GM23338 (cell line): Measurements from ENCODE around the gene SLC25A30. TPM values are rescaled to one million over a fixed set of nuclear protein-coding genes. Genes with fewer than 3 reads are reported as not detected.

ENCODE experiments used
- ATAC-seq: fragments of 200-7000 bp; cut with Tn5 transposase; 3 replicates; pipeline ENCODE4 v1.9.1; 2020
- DNase-seq: peaks from one replicate; pipeline ENCODE4 v3.0.0-alpha.2; 2015; ENCODE audit warnings: low spot score
- H2AFZ ChIP-seq: fragments of 200-600 bp; sonication (generic); 2 replicates; pipeline ENCODE4 v1.8.0; 2016; ENCODE audit warnings: antibody characterized with exemption, mild to moderate bottlenecking, moderate library complexity
- H3F3A ChIP-seq: fragments of 200-600 bp; sonication (generic); replicated peaks from 2 replicates; pipeline ENCODE4 v1.8.0; 2017; ENCODE audit warnings: antibody characterized with exemption, mixed run types, low read depth
- H3K27ac ChIP-seq: fragments of 200-600 bp; sonication (generic); 2 replicates; pipeline ENCODE4 v1.6.1; 2016; ENCODE audit warnings: low read depth
- H3K27me3 ChIP-seq: fragments of 200-600 bp; sonication (generic); 2 replicates; pipeline ENCODE4 v1.8.0; 2016; ENCODE audit warnings: mild to moderate bottlenecking, mixed run types, moderate library complexity; ENCODE audit not compliant: insufficient read depth
- H3K36me3 ChIP-seq: fragments of 200-600 bp; sonication (generic); 2 replicates; pipeline ENCODE4 v1.8.0; 2016; ENCODE audit warnings: mild to moderate bottlenecking; ENCODE audit not compliant: insufficient read depth
- H3K4me1 ChIP-seq: fragments of 200-600 bp; sonication (generic); 2 replicates; pipeline ENCODE4 v1.8.0; 2016; ENCODE audit warnings: mild to moderate bottlenecking, moderate library complexity; ENCODE audit not compliant: insufficient read depth
- H3K4me2 ChIP-seq: fragments of 200-600 bp; sonication (generic); 2 replicates; pipeline ENCODE4 v1.7.1; 2017; ENCODE audit warnings: mixed run types
- H3K4me3 ChIP-seq: fragments of 200-600 bp; sonication (generic); 2 replicates; pipeline ENCODE4 v1.6.1; 2016; ENCODE audit warnings: mixed run types
- H3K79me2 ChIP-seq: fragments of 200-600 bp; sonication (generic); replicated peaks from 2 replicates; pipeline ENCODE4 v1.8.0; 2017; ENCODE audit warnings: mild to moderate bottlenecking; ENCODE audit not compliant: insufficient read depth
- H3K9me2 ChIP-seq: fragments of 200-600 bp; sonication (generic); 2 replicates; pipeline ENCODE4 v1.8.0; 2017; ENCODE audit not compliant: insufficient read depth
- H4K20me1 ChIP-seq: fragments of 200-600 bp; sonication (generic); replicated peaks from 2 replicates; pipeline ENCODE4 v1.8.0; 2017; ENCODE audit warnings: mild to moderate bottlenecking; ENCODE audit not compliant: insufficient read depth
- H3K27ac Mint-ChIP-seq: 2 replicates; pipeline ENCODE4 v1.8.0; 2020; ENCODE audit warnings: inconsistent platforms, mild to moderate bottlenecking, moderate library complexity, mixed read lengths
- H3K27me3 Mint-ChIP-seq: 3 replicates; pipeline ENCODE4 v1.8.0; 2022; ENCODE audit warnings: low read depth, mild to moderate bottlenecking, moderate library complexity, mixed read lengths, inconsistent platforms; ENCODE audit not compliant: insufficient read depth, poor library complexity
- H3K36me3 Mint-ChIP-seq: 3 replicates; pipeline ENCODE4 v1.8.0; 2021; ENCODE audit warnings: low read depth, mild to moderate bottlenecking, inconsistent platforms, moderate library complexity, mixed read lengths
- H3K4me1 Mint-ChIP-seq: 3 replicates; pipeline ENCODE4 v1.8.0; 2020; ENCODE audit warnings: mild to moderate bottlenecking, inconsistent platforms, mixed read lengths
- H3K4me3 Mint-ChIP-seq: 3 replicates; pipeline ENCODE4 v1.8.0; 2021; ENCODE audit warnings: moderate library complexity, mild to moderate bottlenecking, inconsistent platforms, mixed read lengths
- H3K9me3 Mint-ChIP-seq: 3 replicates; pipeline ENCODE4 v1.8.0; 2020; ENCODE audit warnings: moderate library complexity, mild to moderate bottlenecking, inconsistent platforms, mixed read lengths
- CREB1 ChIP-seq: fragments of 250-450 bp; sonication (Bioruptor Pico); IDR thresholded peaks from 2 replicates; pipeline ENCODE4 v1.5.0; 2020; ENCODE audit warnings: low read depth, mild to moderate bottlenecking, moderate library complexity
- EZH2 ChIP-seq: fragments of 200-600 bp; sonication (generic); IDR thresholded peaks from one replicate; pipeline ENCODE4 v1.8.0; 2017; ENCODE audit warnings: antibody characterized with exemption, mild to moderate bottlenecking, low read depth; ENCODE audit not compliant: unreplicated experiment
- EZH2phosphoT487 ChIP-seq: fragments of 200-600 bp; sonication (generic); IDR thresholded peaks from one replicate; pipeline ENCODE4 v1.8.1; 2018; ENCODE audit warnings: antibody characterized with exemption; ENCODE audit not compliant: unreplicated experiment
- JUNB ChIP-seq: IDR thresholded peaks from one replicate; pipeline ENCODE4 v1.6.1; 2016; ENCODE audit warnings: antibody characterized with exemption; ENCODE audit not compliant: unreplicated experiment
- NANOG ChIP-seq: IDR thresholded peaks from 2 replicates; pipeline ENCODE4 v1.6.1; 2016; ENCODE audit warnings: antibody characterized with exemption, borderline replicate concordance
- POLR2AphosphoS5 ChIP-seq: IDR thresholded peaks from 2 replicates; pipeline ENCODE4 v1.6.1; 2016; ENCODE audit warnings: antibody characterized with exemption, low read depth
- STAT1 ChIP-seq: IDR thresholded peaks from one replicate; pipeline ENCODE4 v1.6.1; 2016; ENCODE audit warnings: antibody characterized with exemption; ENCODE audit not compliant: unreplicated experiment
- ZNF114 ChIP-seq: fragments of 250-450 bp; sonication (Bioruptor Pico); IDR thresholded peaks from 2 replicates; pipeline ENCODE4 v1.5.0; 2020; ENCODE audit warnings: mild to moderate bottlenecking, moderate library complexity
- ZNF331 ChIP-seq: fragments of 250-450 bp; sonication (Bioruptor Pico); IDR thresholded peaks from 2 replicates; pipeline ENCODE4 v1.5.0; 2020; ENCODE audit warnings: low read depth, mild to moderate bottlenecking, moderate library complexity
- ZNF462 ChIP-seq: fragments of 250-450 bp; sonication (Bioruptor Pico); IDR thresholded peaks from 2 replicates; pipeline ENCODE4 v1.5.0; 2020; ENCODE audit warnings: mild to moderate bottlenecking, moderate library complexity
- polyA plus RNA-seq: library from polyadenylated mRNA; unstranded; fragments of >200 nt; fragmentation: Nextera tagmentation; extraction: Ambion mirVana; gene quantifications from 2 replicates; pipeline ENCODE4 v1.2.1, GENCODE V29; 2016
- total RNA-seq: library from RNA; depleted of rRNA; stranded (reverse); fragments of >200 nt; shearing (Covaris generic); gene quantifications from 2 replicates; pipeline ENCODE4 v1.2.3, GENCODE V29; 2014
- TF ChIP-seq, protein P1 (sequence below): IDR thresholded peaks from 2 replicates; pipeline ENCODE4 v1.6.1; 2016; ENCODE audit warnings: antibody characterized with exemption
- TF ChIP-seq, protein P2 (sequence below), 2 experiments: fragments of 200-600 bp in 1 of 2; sonication (generic) in 1 of 2; conservative IDR thresholded peaks; 2 replicates each; pipeline versions ENCODE4 v1.5.1 to v1.6.1; 2016 to 2017; ENCODE audit warnings: antibody characterized with exemption in 2 of 2, low read depth in 2 of 2, mild to moderate bottlenecking in 2 of 2, moderate library complexity in 1 of 2
- TF ChIP-seq, protein P3 (sequence below): IDR thresholded peaks from one replicate; pipeline ENCODE4 v1.6.1; 2018; ENCODE audit warnings: antibody characterized with exemption; ENCODE audit not compliant: unreplicated experiment

SLC25A30 gene
- total and polyA plus RNA-seq, 2 experiments from 2014 or later, result 2.0 to 7.5 TPM

GRCh38 chr13:45356966-45357672 lies 61.1 kb downstream of the SLC25A30 start:
- Histone ChIP-seq H3K79me2 (no peaks in the 10 kb centered on the region), H3K27ac (no peak overlapping the region), H3F3A (peaks cover under 1% of the 10 kb centered on the region; the same call in 1 of the 2 replicates), H3K27me3 (no peaks in the 10 kb centered on the region), H3K4me3 (no peak overlapping the region), H4K20me1 (no peaks in the 10 kb centered on the region), H3K4me2 (no peak overlapping the region), H3K36me3 (0 out of 2 replicates have a peak, but pooled peaks cover 4% of the 10 kb centered on the region), H2AFZ (no peak overlapping the region), H3K4me1 (no peaks in the 10 kb centered on the region), H3K9me2 (no peaks in the 10 kb centered on the region)
- Mint-ChIP-seq H3K36me3 (peaks cover 24% of the 10 kb centered on the region), H3K4me1 (peaks cover 4% of the 10 kb centered on the region; the same call in 1 of the 3 replicates), H3K4me3 (no peak overlapping the region), H3K27ac (no peak overlapping the region), H3K9me3 (no peaks in the 10 kb centered on the region), H3K27me3 (peaks cover 2% of the 10 kb centered on the region)
- ATAC-seq, result no peak
- TF ChIP-seq EZH2 (no peak), POLR2AphosphoS5 (no peak), JUNB (no peak), ZNF114 (CRISPR knock-in tag) (no peak), EZH2phosphoT487 (no peak), STAT1 (no peak), ZNF462 (no peak), CREB1 (CRISPR knock-in tag) (no peak), ZNF331 (CRISPR knock-in tag) (no peak), NANOG (no peak)
- TF ChIP-seq, protein P1, sequence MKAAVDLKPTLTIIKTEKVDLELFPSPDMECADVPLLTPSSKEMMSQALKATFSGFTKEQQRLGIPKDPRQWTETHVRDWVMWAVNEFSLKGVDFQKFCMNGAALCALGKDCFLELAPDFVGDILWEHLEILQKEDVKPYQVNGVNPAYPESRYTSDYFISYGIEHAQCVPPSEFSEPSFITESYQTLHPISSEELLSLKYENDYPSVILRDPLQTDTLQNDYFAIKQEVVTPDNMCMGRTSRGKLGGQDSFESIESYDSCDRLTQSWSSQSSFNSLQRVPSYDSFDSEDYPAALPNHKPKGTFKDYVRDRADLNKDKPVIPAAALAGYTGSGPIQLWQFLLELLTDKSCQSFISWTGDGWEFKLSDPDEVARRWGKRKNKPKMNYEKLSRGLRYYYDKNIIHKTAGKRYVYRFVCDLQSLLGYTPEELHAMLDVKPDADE, result no peak
- TF ChIP-seq, protein P2, sequence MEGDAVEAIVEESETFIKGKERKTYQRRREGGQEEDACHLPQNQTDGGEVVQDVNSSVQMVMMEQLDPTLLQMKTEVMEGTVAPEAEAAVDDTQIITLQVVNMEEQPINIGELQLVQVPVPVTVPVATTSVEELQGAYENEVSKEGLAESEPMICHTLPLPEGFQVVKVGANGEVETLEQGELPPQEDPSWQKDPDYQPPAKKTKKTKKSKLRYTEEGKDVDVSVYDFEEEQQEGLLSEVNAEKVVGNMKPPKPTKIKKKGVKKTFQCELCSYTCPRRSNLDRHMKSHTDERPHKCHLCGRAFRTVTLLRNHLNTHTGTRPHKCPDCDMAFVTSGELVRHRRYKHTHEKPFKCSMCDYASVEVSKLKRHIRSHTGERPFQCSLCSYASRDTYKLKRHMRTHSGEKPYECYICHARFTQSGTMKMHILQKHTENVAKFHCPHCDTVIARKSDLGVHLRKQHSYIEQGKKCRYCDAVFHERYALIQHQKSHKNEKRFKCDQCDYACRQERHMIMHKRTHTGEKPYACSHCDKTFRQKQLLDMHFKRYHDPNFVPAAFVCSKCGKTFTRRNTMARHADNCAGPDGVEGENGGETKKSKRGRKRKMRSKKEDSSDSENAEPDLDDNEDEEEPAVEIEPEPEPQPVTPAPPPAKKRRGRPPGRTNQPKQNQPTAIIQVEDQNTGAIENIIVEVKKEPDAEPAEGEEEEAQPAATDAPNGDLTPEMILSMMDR (conservative IDR thresholded peaks at IDR 0.05; ENCODE audit: low read depth in 2 of 2), result no peak
- TF ChIP-seq, protein P3, sequence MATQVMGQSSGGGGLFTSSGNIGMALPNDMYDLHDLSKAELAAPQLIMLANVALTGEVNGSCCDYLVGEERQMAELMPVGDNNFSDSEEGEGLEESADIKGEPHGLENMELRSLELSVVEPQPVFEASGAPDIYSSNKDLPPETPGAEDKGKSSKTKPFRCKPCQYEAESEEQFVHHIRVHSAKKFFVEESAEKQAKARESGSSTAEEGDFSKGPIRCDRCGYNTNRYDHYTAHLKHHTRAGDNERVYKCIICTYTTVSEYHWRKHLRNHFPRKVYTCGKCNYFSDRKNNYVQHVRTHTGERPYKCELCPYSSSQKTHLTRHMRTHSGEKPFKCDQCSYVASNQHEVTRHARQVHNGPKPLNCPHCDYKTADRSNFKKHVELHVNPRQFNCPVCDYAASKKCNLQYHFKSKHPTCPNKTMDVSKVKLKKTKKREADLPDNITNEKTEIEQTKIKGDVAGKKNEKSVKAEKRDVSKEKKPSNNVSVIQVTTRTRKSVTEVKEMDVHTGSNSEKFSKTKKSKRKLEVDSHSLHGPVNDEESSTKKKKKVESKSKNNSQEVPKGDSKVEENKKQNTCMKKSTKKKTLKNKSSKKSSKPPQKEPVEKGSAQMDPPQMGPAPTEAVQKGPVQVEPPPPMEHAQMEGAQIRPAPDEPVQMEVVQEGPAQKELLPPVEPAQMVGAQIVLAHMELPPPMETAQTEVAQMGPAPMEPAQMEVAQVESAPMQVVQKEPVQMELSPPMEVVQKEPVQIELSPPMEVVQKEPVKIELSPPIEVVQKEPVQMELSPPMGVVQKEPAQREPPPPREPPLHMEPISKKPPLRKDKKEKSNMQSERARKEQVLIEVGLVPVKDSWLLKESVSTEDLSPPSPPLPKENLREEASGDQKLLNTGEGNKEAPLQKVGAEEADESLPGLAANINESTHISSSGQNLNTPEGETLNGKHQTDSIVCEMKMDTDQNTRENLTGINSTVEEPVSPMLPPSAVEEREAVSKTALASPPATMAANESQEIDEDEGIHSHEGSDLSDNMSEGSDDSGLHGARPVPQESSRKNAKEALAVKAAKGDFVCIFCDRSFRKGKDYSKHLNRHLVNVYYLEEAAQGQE, result no peak
- no peak for DNase-seq
